Ishikawa (cell line): Measurements from ENCODE around the gene GMPPA.

Source experiments
- CEBPB ChIP-seq: IDR thresholded peaks from 2 replicates; pipeline ENCODE4 v1.6.1; 2012
- CREB1 ChIP-seq: IDR thresholded peaks from 2 replicates; pipeline ENCODE4 v1.6.1; 2012; ENCODE audit warnings: low read depth
- EGR1 ChIP-seq: IDR thresholded peaks from 2 replicates; pipeline ENCODE4 v1.6.1; 2012
- EP300 ChIP-seq: IDR thresholded peaks from 2 replicates; pipeline ENCODE4 v1.6.1; 2012; ENCODE audit warnings: borderline replicate concordance
- FOXM1 ChIP-seq: IDR thresholded peaks from 2 replicates; pipeline ENCODE4 v1.6.1; 2012; ENCODE audit warnings: low read depth, borderline replicate concordance
- MAX ChIP-seq: IDR thresholded peaks from 2 replicates; pipeline ENCODE4 v1.6.1; 2012
- NFIC ChIP-seq: IDR thresholded peaks from 2 replicates; pipeline ENCODE4 v1.6.1; 2012
- RAD21 ChIP-seq: IDR thresholded peaks from 2 replicates; pipeline ENCODE4 v1.6.1; 2012; ENCODE audit warnings: low read depth
- REST ChIP-seq: IDR thresholded peaks from 2 replicates; pipeline ENCODE4 v1.6.1; 2012; ENCODE audit warnings: low read depth, mild to moderate bottlenecking
- TAF1 ChIP-seq: IDR thresholded peaks from 2 replicates; pipeline ENCODE4 v1.6.1; 2012; ENCODE audit warnings: low read depth, mild to moderate bottlenecking
- TCF12 ChIP-seq: IDR thresholded peaks from 2 replicates; pipeline ENCODE4 v1.6.1; 2012; ENCODE audit warnings: low read depth
- TEAD4 ChIP-seq: IDR thresholded peaks from 2 replicates; pipeline ENCODE4 v1.6.1; 2012
- USF1 ChIP-seq: IDR thresholded peaks from 2 replicates; pipeline ENCODE4 v1.6.1; 2012
- YY1 ChIP-seq: IDR thresholded peaks from 2 replicates; pipeline ENCODE4 v1.6.1; 2012; ENCODE audit warnings: low read depth
- ZBTB7A ChIP-seq: IDR thresholded peaks from 2 replicates; pipeline ENCODE4 v1.6.1; 2012; ENCODE audit warnings: low read depth

The GMPPA gene

GRCh38 chr2:219468410-219469185 lies 30.1 kb upstream of the GMPPA start:
- no peak for TF ChIP-seq CREB1
- TF ChIP-seq EGR1, result no peak
- TF ChIP-seq REST, result no peak
- no peak for TF ChIP-seq CEBPB
- no peak for TF ChIP-seq TCF12
- TF ChIP-seq TAF1, result no peak
- no peak for TF ChIP-seq EP300
- no peak for TF ChIP-seq NFIC
- TF ChIP-seq MAX, result no peak
- no peak for TF ChIP-seq RAD21
- TF ChIP-seq YY1, result no peak
- no peak for TF ChIP-seq TEAD4
- no peak for TF ChIP-seq USF1
- TF ChIP-seq FOXM1, result no peak

GRCh38 chr2:219469186-219469724 lies 29.4 kb upstream of the GMPPA start:
- TF ChIP-seq USF1, result no peak

- no peak for TF ChIP-seq TAF1
- TF ChIP-seq TCF12, result no peak
Measured at GRCh38 chr2:219470429-219470828, 28.3 kb upstream of the GMPPA start.

- no peak for TF ChIP-seq CREB1
- no peak for TF ChIP-seq EP300
- no peak for TF ChIP-seq ZBTB7A
- TF ChIP-seq CEBPB, result no peak
- TF ChIP-seq FOXM1, result no peak
- no peak for TF ChIP-seq NFIC
- no peak for TF ChIP-seq USF1
- no peak for TF ChIP-seq RAD21
- no peak for TF ChIP-seq MAX
- no peak for TF ChIP-seq TCF12
- TF ChIP-seq EGR1, result no peak
- no peak for TF ChIP-seq YY1
- TF ChIP-seq TEAD4, result no peak
- no peak for TF ChIP-seq TAF1
Measured at GRCh38 chr2:219471476-219472371, 27.0 kb upstream of the GMPPA start.

GRCh38 chr2:219472629-219473187 lies 26.0 kb upstream of the GMPPA start:
- TF ChIP-seq NFIC (no peak), CREB1 (no peak), MAX (no peak), TCF12 (no peak), USF1 (no peak), TEAD4 (no peak), REST (no peak), EGR1 (no peak)
